Activated T-helper 17 cell treated with anti-CD3 and anti-CD28 coated beads, Interleukin-2, amount 50 U/mL, for 72 hours (primary cell): ENCODE measurements around the gene CYB5R3. TPM values are rescaled to one million over a fixed set of nuclear protein-coding genes. Genes with fewer than 3 reads are reported as not detected.
"Not testable (repeated sequence)": the region's sequence is repeated elsewhere in the genome, so short reads cannot be mapped to it uniquely, and the experiment has no call there.

Source experiments
- ATAC-seq: fragments of 150-1000 bp; cut with Tn5 transposase; replicated peaks from 2 replicates; pipeline ENCODE4 v1.10.0; 2021; ENCODE audit warnings: mild to moderate bottlenecking, moderate library complexity
- H3K27ac Mint-ChIP-seq: one replicate; pipeline ENCODE4 v1.8.0; 2022; ENCODE audit warnings: mixed read lengths
- H3K27me3 Mint-ChIP-seq: one replicate; pipeline ENCODE4 v1.8.0; 2022; ENCODE audit warnings: mixed read lengths
- H3K36me3 Mint-ChIP-seq: one replicate; pipeline ENCODE4 v1.8.0; 2022; ENCODE audit warnings: low read depth, mild to moderate bottlenecking, mixed read lengths
- H3K4me1 Mint-ChIP-seq: one replicate; pipeline ENCODE4 v1.8.0; 2022; ENCODE audit warnings: mixed read lengths
- H3K4me3 Mint-ChIP-seq: one replicate; pipeline ENCODE4 v1.8.0; 2022; ENCODE audit warnings: mild to moderate bottlenecking, mixed read lengths
- H3K9me3 Mint-ChIP-seq: one replicate; pipeline ENCODE4 v1.8.0; 2022; ENCODE audit warnings: mixed read lengths
- total RNA-seq, 2 donors: library from RNA; stranded (reverse); gene quantifications; one replicate each; pipeline ENCODE4 v1.2.3, GENCODE V29; 2022

Gene CYB5R3
- total RNA-seq, 2 donors from 2014 or later = 55.5 to 86.1 TPM

- not testable (repeated sequence) for H3K4me1 Mint-ChIP-seq, H3K27me3 Mint-ChIP-seq, H3K9me3 Mint-ChIP-seq, ATAC-seq, H3K4me3 Mint-ChIP-seq, H3K27ac Mint-ChIP-seq
- H3K36me3 Mint-ChIP-seq = peaks cover 59% of the 10 kb centered on the region
These were observed 75.1 kb downstream of the CYB5R3 start for GRCh38 chr22:42574046-42574445.

GRCh38 chr22:42571068-42571467, 78.1 kb downstream of the CYB5R3 start:
- H3K27ac Mint-ChIP-seq, H3K27me3 Mint-ChIP-seq, H3K4me3 Mint-ChIP-seq, ATAC-seq, H3K4me1 Mint-ChIP-seq, H3K9me3 Mint-ChIP-seq: not testable (repeated sequence)
- H3K36me3 Mint-ChIP-seq = peaks cover 38% of the 10 kb centered on the region

GRCh38 chr22:42570580-42570979, 78.6 kb downstream of the CYB5R3 start:
- H3K36me3 Mint-ChIP-seq = peaks cover 38% of the 10 kb centered on the region
- not testable (repeated sequence) for H3K4me3 Mint-ChIP-seq, H3K9me3 Mint-ChIP-seq, H3K4me1 Mint-ChIP-seq, H3K27me3 Mint-ChIP-seq, H3K27ac Mint-ChIP-seq, ATAC-seq

- not testable (repeated sequence) for H3K27ac Mint-ChIP-seq, H3K27me3 Mint-ChIP-seq, H3K4me3 Mint-ChIP-seq, ATAC-seq, H3K9me3 Mint-ChIP-seq, H3K4me1 Mint-ChIP-seq
- H3K36me3 Mint-ChIP-seq = peaks cover 21% of the 10 kb centered on the region
These were observed 81.2 kb downstream of the CYB5R3 start for GRCh38 chr22:42567950-42568349.

Other genes with a start within 250 kb of the CYB5R3 start
- under 1 TPM; 0.15 to 0.40 TPM for gene NFAM1, start 217.0 kb downstream of the CYB5R3 start, total RNA-seq
- 10 to 100 TPM; 37.6 to 83.4 TPM for gene RRP7A, start 129.6 kb downstream of the CYB5R3 start, total RNA-seq
- gene SERHL2, start 95.4 kb downstream of the CYB5R3 start, total RNA-seq = 1 to 10 TPM in 1 of 2 donors, under 1 TPM in 1; 0.48 to 1.2 TPM
- gene POLDIP3, start 34.5 kb downstream of the CYB5R3 start, total RNA-seq = 10 to 100 TPM; 70.0 to 72.4 TPM
- gene ATP5MGL, start 8.8 kb downstream of the CYB5R3 start, total RNA-seq = 1 to 10 TPM in 1 of 2 donors, under 1 TPM in 1; 0.45 to 1.1 TPM
- gene A4GALT, start 71.5 kb upstream of the CYB5R3 start, total RNA-seq = under 1 TPM in 1 of 2 donors, not detected in 1; 0.19 TPM
- 10 to 100 TPM; 32.0 to 32.8 TPM for gene ARFGAP3, start 207.9 kb upstream of the CYB5R3 start, total RNA-seq